Neuronal stem cell (in vitro differentiated cells): ENCODE measurements around the gene TEDC2.
"Not testable (repeated sequence)": the region's sequence is repeated elsewhere in the genome, so short reads cannot be mapped to it uniquely, and the experiment has no call there.

Source experiments
- DNase-seq: peaks from one replicate; pipeline ENCODE4 v3.0.0-alpha.2; 2013; ENCODE audit warnings: low spot score
- H2AFZ ChIP-seq: one replicate; pipeline ENCODE4 v1.6.1; 2013; ENCODE audit warnings: mild to moderate bottlenecking, low read length, inconsistent platforms
- H2AK5ac ChIP-seq: 2 replicates; pipeline ENCODE4 v1.6.1; 2013; ENCODE audit warnings: low read depth, mild to moderate bottlenecking, inconsistent platforms, low read length, moderate library complexity, mixed read lengths
- H2BK120ac ChIP-seq: 2 replicates; pipeline ENCODE4 v1.6.1; 2013; ENCODE audit warnings: low read depth, mild to moderate bottlenecking, inconsistent platforms, low read length, moderate library complexity, mixed read lengths
- H2BK12ac ChIP-seq: one replicate; pipeline ENCODE4 v1.6.1; 2013; ENCODE audit warnings: low read length, inconsistent platforms
- H2BK15ac ChIP-seq: 2 replicates; pipeline ENCODE4 v1.6.1; 2013; ENCODE audit warnings: mild to moderate bottlenecking, low read length, inconsistent platforms, mixed read lengths
- H2BK5ac ChIP-seq: one replicate; pipeline ENCODE4 v1.6.1; 2013; ENCODE audit warnings: inconsistent platforms, mild to moderate bottlenecking, low read length, moderate library complexity
- H3K14ac ChIP-seq: one replicate; pipeline ENCODE4 v1.6.1; 2013; ENCODE audit warnings: low read length, inconsistent platforms
- H3K18ac ChIP-seq: 2 replicates; pipeline ENCODE4 v1.6.1; 2013; ENCODE audit warnings: low read length, inconsistent platforms
- H3K23ac ChIP-seq: 2 replicates; pipeline ENCODE4 v1.6.1; 2013; ENCODE audit warnings: low read depth, mild to moderate bottlenecking, mixed read lengths, low read length, inconsistent platforms; ENCODE audit not compliant: poor library complexity
- H3K27ac ChIP-seq: replicated peaks from 3 replicates; pipeline ENCODE4 v1.5.1; 2013; ENCODE audit warnings: low read length, inconsistent platforms
- H3K27me3 ChIP-seq, 3 experiments: 2 replicates each; pipeline ENCODE4 v1.6.1; 2013; ENCODE audit warnings: low read length in 3 of 3, mild to moderate bottlenecking in 2 of 3, inconsistent platforms in 1 of 3, low read depth in 1 of 3, mixed read lengths in 1 of 3, moderate library complexity in 1 of 3; ENCODE audit not compliant: control insufficient read depth in 3 of 3, insufficient read depth in 3 of 3
- H3K36me3 ChIP-seq, 2 donors: replicated peaks in 1 of 2; 2 replicates each; pipeline ENCODE4 v1.6.1; 2013; ENCODE audit warnings: low read length in 2 of 2; ENCODE audit not compliant: control insufficient read depth in 2 of 2, insufficient read depth in 2 of 2
- H3K4ac ChIP-seq: 2 replicates; pipeline ENCODE4 v1.6.1; 2013; ENCODE audit warnings: inconsistent platforms, mild to moderate bottlenecking, low read length, moderate library complexity
- H3K4me1 ChIP-seq, 2 donors: 1 replicate in 1 of 2; 2 replicates in 1 of 2; pipeline ENCODE4 v1.6.1; 2013; ENCODE audit warnings: low read length in 2 of 2, low read depth in 1 of 2; ENCODE audit not compliant: control insufficient read depth in 2 of 2, insufficient read depth in 1 of 2
- H3K4me2 ChIP-seq: one replicate; pipeline ENCODE4 v1.6.1; 2013; ENCODE audit warnings: mild to moderate bottlenecking, low read length, inconsistent platforms; ENCODE audit not compliant: insufficient read depth, poor library complexity, severe bottlenecking
- H3K4me3 ChIP-seq, 2 donors: 2 replicates each; pipeline ENCODE4 v1.5.1; 2013; ENCODE audit warnings: low read length in 2 of 2, mild to moderate bottlenecking in 2 of 2, inconsistent platforms in 1 of 2, moderate library complexity in 1 of 2
- H3K79me1 ChIP-seq: one replicate; pipeline ENCODE4 v1.6.1; 2013; ENCODE audit warnings: low read depth, mild to moderate bottlenecking, inconsistent platforms, low read length, moderate library complexity
- H3K9ac ChIP-seq: one replicate; pipeline ENCODE4 v1.6.1; 2013; ENCODE audit warnings: mild to moderate bottlenecking, low read depth, low read length, inconsistent platforms; ENCODE audit not compliant: poor library complexity
- H3K9me3 ChIP-seq, 2 donors: replicated peaks in 1 of 2; 2 replicates each; pipeline versions ENCODE3 to v1.6.1; 2013; ENCODE audit warnings: low read length in 2 of 2, mild to moderate bottlenecking in 2 of 2, inconsistent platforms in 1 of 2, low read depth in 1 of 2, mixed read lengths in 1 of 2, moderate library complexity in 1 of 2; ENCODE audit not compliant: control insufficient read depth in 2 of 2, insufficient read depth in 1 of 2
- H4K8ac ChIP-seq: one replicate; pipeline ENCODE4 v1.6.1; 2013; ENCODE audit warnings: low read depth, mild to moderate bottlenecking, inconsistent platforms, low read length, moderate library complexity
- H4K91ac ChIP-seq: one replicate; pipeline ENCODE4 v1.6.1; 2013; ENCODE audit warnings: low read length, low read depth, mild to moderate bottlenecking, inconsistent platforms; ENCODE audit not compliant: poor library complexity
- WGBS, 2 donors: extraction: QIAGEN DNeasy Blood & Tissue Kit; methylation state at CpG; one replicate each; pipeline ENCODE4 v1.1.7; 2013; ENCODE audit warnings: missing lambda C conversion rate in 2 of 2, mixed read lengths in 1 of 2; ENCODE audit not compliant: insufficient read length in 2 of 2, insufficient replicate concordance in 1 of 2; ENCODE audit errors: extremely low coverage in 2 of 2; 5-methylcytosine and 5-hydroxymethylcytosine counted together

Gene TEDC2

DNA sequence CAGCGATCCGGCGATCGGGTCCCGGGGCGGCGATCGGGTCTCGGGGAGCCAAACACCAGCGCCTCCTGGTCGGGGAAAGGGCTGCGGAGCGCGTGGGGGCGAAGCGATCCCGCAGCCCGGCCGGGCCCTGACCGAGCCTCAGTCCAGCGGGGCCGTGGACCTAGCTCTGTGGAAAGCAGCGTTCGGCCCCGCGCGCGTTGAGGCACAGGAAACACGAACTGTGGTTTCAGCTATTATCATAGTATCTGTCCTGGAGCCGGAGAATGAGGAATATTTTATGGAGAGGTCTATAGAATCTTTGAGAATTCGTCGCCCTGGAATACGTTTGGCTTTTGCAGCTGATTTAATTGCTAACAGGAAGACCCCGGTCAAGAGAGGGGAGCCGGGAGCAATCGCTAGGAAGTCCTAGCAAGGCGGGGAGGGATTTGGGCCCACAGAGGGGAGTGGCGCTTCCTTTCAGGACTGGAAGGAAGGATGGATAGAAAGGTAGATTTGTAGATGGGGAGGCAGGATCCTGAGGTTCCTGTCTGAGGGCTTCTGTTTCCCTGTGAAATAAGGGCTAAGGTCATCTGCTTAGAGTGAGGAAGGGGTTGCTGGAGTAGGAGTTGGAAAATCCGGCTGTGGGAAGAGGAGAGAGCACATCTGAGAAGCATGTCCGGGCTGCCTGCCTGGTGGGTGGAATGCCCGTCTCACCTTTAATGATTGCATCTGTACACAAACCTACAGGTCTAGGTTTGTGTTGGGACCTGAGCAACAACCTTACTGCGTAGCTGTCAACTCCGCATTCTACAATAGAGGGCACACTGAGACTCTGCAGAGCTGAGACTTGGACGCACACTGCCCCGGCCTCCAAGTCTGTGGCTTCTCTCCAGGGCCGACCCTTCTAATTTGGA lies 29.9 kb upstream of the TEDC2 start:
- DNase-seq: no peak
- H3K27ac ChIP-seq: no peak overlapping the region
- WGBS, 2 donors: no CpG with 5 or more reads among the region's 46 CpGs

DNA sequence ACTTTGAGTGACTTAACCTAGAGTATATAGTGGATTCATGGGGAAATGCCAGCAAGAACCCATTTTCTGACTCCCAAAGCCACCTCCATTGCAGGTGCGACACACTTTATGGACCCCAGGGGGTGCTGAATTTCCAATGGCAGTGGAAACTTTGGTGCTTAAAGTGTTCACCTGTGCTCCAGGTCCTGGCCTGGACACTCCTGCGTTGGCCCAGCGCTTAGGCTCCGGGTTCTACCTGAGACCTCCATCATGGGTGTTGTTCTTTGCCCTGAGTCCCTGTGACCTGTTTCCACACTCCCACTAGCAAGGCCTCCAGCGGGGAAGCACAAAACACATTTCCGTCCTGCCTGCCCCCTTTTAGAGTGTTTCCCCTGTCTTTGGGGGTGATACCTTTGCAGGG lies 27.6 kb upstream of the TEDC2 start:
- Histone ChIP-seq H2BK12ac (no peak overlapping the region), H3K4me1 (peaks cover 11 to 13% of the 10 kb centered on the region in 2 donors), H3K27me3 (no peaks in the 10 kb centered on the region), H4K91ac (no peak overlapping the region), H3K9ac (no peak overlapping the region), H3K79me1 (peaks cover 11% of the 10 kb centered on the region), H2BK120ac (no peak overlapping the region), H3K9me3 (no peaks in the 10 kb centered on the region), H2AFZ (no peak overlapping the region), H3K4ac (no peak overlapping the region), H4K8ac (no peak overlapping the region), H2BK5ac (no peak overlapping the region), H3K4me2 (no peak overlapping the region), H3K14ac (no peak overlapping the region), H3K27ac (no peak overlapping the region), H2BK15ac (no peak overlapping the region), H3K36me3 (peaks cover 40 to 64% of the 10 kb centered on the region in 2 donors), H3K4me3 (no peak overlapping the region), H2AK5ac (no peak overlapping the region), H3K18ac (no peak overlapping the region), H3K23ac (no peak overlapping the region)
- no peak for DNase-seq
- no CpG with 5 or more reads among the region's 6 CpGs for WGBS, 2 donors

More for the DNA sequence above, 29.9 kb upstream of the TEDC2 start:
- Histone ChIP-seq H3K27me3 (no peaks in the 10 kb centered on the region), H2BK120ac (no peak overlapping the region), H4K91ac (no peak overlapping the region), H3K14ac (no peak overlapping the region), H3K4ac (no peak overlapping the region), H3K18ac (peak overlapping the region; percentile 95), H3K36me3 (peaks cover 23 to 42% of the 10 kb centered on the region in 2 donors), H2BK5ac (no peak overlapping the region), H2AK5ac (peak overlapping the region; percentile 90), H3K23ac (peak overlapping the region; percentile 17), H3K79me1 (peaks cover 11% of the 10 kb centered on the region), H3K9ac (peak overlapping the region; percentile 98), H2BK12ac (no peak overlapping the region), H3K9me3 (no peaks in the 10 kb centered on the region), H3K4me3 (peak overlapping the region; percentile 81 to 86), H3K4me2 (peak overlapping the region; percentile 72), H2AFZ (peak overlapping the region; percentile 98), H3K4me1 (peaks cover 11 to 13% of the 10 kb centered on the region in 2 donors), H4K8ac (no peak overlapping the region), H2BK15ac (peak overlapping the region; percentile 26)

DNA sequence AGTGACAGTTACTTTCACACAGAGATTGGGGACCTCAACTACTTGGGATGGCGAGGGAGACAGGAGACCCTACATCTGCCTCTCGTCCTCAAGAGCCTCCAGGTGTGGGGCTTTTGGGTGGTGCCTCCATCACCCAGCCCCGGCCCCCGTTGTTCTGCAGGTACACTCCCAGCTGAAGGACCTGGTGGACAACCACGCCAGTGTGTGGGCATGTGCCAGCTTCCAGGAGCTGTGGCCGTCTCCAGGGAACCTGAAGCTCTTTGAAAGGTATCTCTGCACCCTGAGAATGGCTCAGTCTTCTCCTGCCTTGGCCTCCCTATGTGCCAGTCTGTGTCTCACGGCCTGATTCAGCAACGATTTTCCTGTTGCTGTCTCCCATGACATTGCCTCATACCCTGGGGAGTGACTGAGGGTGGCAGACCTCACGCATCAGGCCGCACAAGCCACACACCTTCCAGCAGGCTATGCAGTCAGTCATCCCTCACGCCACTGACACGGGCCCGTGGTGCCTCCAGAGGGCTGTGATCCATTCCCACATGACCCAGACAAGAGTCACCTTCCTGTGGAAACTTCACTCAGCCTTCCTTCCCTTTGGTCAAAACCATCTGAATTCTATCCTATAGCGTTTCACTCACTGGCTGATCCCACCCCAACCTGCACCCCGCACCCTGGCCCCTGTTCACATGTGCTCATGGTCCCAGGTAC lies 27.0 kb upstream of the TEDC2 start:
- no peak overlapping the region for H2BK15ac ChIP-seq

DNA sequence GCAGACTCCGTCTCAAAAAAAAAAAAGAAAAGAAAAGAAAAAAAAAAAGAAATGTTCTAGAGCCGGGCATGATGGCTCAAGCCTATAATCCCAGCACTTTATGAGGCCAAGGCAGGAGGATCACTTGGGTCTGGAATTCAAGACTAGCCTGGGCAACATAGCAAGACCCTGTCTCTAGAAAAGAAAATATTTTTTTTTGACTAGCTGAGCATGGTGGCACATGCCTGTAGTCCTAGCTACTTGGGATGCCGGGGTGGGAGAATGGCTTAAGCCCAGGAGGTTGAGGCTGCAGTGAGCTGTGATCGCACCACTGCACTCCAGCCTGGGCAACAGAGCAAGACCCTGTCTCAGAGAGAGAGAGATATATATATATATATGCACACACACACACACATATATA lies 24.7 kb upstream of the TEDC2 start:
- H3K27me3 ChIP-seq, H2AK5ac ChIP-seq, H3K4me1 ChIP-seq, H3K9ac ChIP-seq, H4K91ac ChIP-seq, H2BK120ac ChIP-seq, H2BK5ac ChIP-seq, H3K9me3 ChIP-seq, H3K4me3 ChIP-seq, H3K14ac ChIP-seq, H3K27ac ChIP-seq, H2BK12ac ChIP-seq, H3K79me1 ChIP-seq, H3K4me2 ChIP-seq, H3K18ac ChIP-seq, H2AFZ ChIP-seq, DNase-seq, H3K23ac ChIP-seq, H3K4ac ChIP-seq, H4K8ac ChIP-seq, H2BK15ac ChIP-seq: not testable (repeated sequence)
- WGBS, 2 donors: no CpG with 5 or more reads among the region's 4 CpGs
- H3K36me3 ChIP-seq: peaks cover 58 to 92% of the 10 kb centered on the region in 2 donors

More for the DNA sequence above, 27.0 kb upstream of the TEDC2 start:
- H3K9me3 ChIP-seq: no peaks in the 10 kb centered on the region
- no peak overlapping the region for H4K91ac ChIP-seq
- H3K36me3 ChIP-seq: peaks cover 46 to 70% of the 10 kb centered on the region in 2 donors
- no peak overlapping the region for H3K4me2 ChIP-seq
- H3K14ac ChIP-seq: no peak overlapping the region
- no peak overlapping the region for H3K4ac ChIP-seq
- DNase-seq: no peak
- H3K4me3 ChIP-seq: peak overlapping the region in 1 of 2 donors; percentile 50
- H3K27ac ChIP-seq: no peak overlapping the region
- H2BK120ac ChIP-seq: no peak overlapping the region
- no CpG with 5 or more reads among the region's 15 CpGs for WGBS, 2 donors
- H3K4me1 ChIP-seq: peaks cover 11 to 13% of the 10 kb centered on the region in 2 donors
- H3K18ac ChIP-seq: no peak overlapping the region
- H3K79me1 ChIP-seq: peaks cover 11% of the 10 kb centered on the region
- no peak overlapping the region for H2AK5ac ChIP-seq
- H2BK5ac ChIP-seq: no peak overlapping the region
- no peak overlapping the region for H2AFZ ChIP-seq
- no peaks in the 10 kb centered on the region for H3K27me3 ChIP-seq
- H3K23ac ChIP-seq: no peak overlapping the region
- H3K9ac ChIP-seq: no peak overlapping the region
- H2BK12ac ChIP-seq: no peak overlapping the region
- no peak overlapping the region for H4K8ac ChIP-seq
